ENCODE data around the gene ERGIC3.

- TF ChIP-seq OSR1 (CRISPR knock-in tag; IDR thresholded peaks at IDR 0.05), result no peak
- TF ChIP-seq TOX (CRISPR knock-in tag; IDR thresholded peaks at IDR 0.05; ENCODE audit: borderline replicate concordance), result no peak
- TF ChIP-seq PATZ1 (CRISPR knock-in tag; IDR thresholded peaks at IDR 0.05; ENCODE audit: borderline replicate concordance), result no peak
- TF ChIP-seq ZC3H10 (CRISPR knock-in tag; IDR thresholded peaks at IDR 0.05), result no peak
- no peak for TF ChIP-seq TSHZ2 (CRISPR knock-in tag; IDR thresholded peaks at IDR 0.05)
Measured at GRCh38 chr20:35563834-35564233, 22.0 kb downstream of the ERGIC3 start.
